ENCODE measurements around the gene NKG7. TPM values are rescaled to one million over a fixed set of nuclear protein-coding genes. Genes with fewer than 3 reads are reported as not detected.

The NKG7 gene
- total RNA-seq, 4 donors from 2014 or later = 1.5 to 4.1 (median 2.4) TPM; not detected in 1

DNA sequence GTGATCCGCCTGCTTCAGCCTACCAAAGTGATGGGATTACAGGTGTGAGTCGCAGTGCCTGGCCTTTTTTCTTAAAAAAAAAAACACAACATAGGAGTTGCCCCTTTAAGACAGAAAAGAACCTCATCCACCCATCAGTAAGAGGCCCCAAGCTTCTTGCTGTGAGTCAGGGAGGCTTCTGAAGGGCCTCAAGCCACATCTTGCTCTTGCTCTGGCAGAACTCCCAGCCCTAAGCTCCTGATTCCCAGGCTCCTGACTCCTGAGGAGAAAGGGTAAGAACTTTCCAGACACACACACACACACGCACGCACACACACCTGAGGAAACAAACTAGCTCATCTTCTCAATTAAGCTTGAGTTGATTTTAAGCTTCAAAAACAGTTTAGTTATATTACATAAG is 13.2 kb downstream of the NKG7 start:
- Histone ChIP-seq H3K27ac (replicated peaks in 1 of 4) (peak overlapping the region; percentile 55 to 95 (median 66)), H3K9me3 (no peaks in the 10 kb centered on the region), H3K27me3 (no peaks in the 10 kb centered on the region), H3K4me1 (peaks cover 26 to 64% (median 43%) of the 10 kb centered on the region in 4 donors), H3K36me3 (peaks cover 0 to under 1% (median 0%) of the 10 kb centered on the region in 4 donors), H3K4me3 (no peak overlapping the region)
- 67% methylated on average over 4 of the region's 4 CpGs for WGBS
- TF ChIP-seq POLR2AphosphoS5 (IDR thresholded peaks at IDR 0.05) (peak; percentile 54 to 86), POLR2A (IDR thresholded peaks at IDR 0.05; ENCODE audit: low read depth) (no peak)
- intact Hi-C loops (cut with DNase I) = no loop called here
- DNase-seq (ENCODE audit: extremely low spot score) = no peak

DNA sequence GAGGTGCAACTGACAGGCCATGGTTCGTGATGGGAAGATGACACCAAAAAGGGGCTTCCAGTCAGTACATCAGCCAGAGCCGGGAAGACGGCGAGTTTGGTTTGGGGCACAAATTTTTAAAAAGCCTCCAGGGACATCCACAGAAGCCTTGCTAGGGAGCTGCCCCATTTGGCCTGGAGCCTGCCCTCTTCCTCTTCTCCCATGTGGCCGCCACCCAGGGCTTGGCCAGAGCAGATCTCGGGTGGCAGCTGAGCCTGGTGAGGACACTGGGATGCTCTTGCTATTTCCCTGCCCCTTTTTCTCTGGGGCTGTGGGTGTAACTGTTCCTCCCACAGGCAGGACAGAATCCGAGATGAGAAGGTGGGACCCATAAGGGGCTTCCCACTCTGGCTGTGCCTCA is 14.5 kb downstream of the NKG7 start:
- no peak for DNase-seq (ENCODE audit: extremely low spot score)
- intact Hi-C loops (cut with DNase I) = no loop called here
- Histone ChIP-seq H3K27me3 (no peaks in the 10 kb centered on the region), H3K4me3 (no peak overlapping the region), H3K9me3 (no peaks in the 10 kb centered on the region), H3K36me3 (peaks cover 0 to 4% (median 2%) of the 10 kb centered on the region in 4 donors), H3K4me1 (peaks cover 16 to 55% (median 32%) of the 10 kb centered on the region in 4 donors), H3K27ac (replicated peaks in 1 of 4) (peak overlapping the region in 1 of 4 donors; percentile 95)
- TF ChIP-seq EP300 (IDR thresholded peaks at IDR 0.05) = no peak
- TF ChIP-seq POLR2AphosphoS5 (IDR thresholded peaks at IDR 0.05) = no peak
- no peak for TF ChIP-seq POLR2A (IDR thresholded peaks at IDR 0.05; ENCODE audit: low read depth)
- 88% methylated on average over 7 of the region's 7 CpGs for WGBS

DNA sequence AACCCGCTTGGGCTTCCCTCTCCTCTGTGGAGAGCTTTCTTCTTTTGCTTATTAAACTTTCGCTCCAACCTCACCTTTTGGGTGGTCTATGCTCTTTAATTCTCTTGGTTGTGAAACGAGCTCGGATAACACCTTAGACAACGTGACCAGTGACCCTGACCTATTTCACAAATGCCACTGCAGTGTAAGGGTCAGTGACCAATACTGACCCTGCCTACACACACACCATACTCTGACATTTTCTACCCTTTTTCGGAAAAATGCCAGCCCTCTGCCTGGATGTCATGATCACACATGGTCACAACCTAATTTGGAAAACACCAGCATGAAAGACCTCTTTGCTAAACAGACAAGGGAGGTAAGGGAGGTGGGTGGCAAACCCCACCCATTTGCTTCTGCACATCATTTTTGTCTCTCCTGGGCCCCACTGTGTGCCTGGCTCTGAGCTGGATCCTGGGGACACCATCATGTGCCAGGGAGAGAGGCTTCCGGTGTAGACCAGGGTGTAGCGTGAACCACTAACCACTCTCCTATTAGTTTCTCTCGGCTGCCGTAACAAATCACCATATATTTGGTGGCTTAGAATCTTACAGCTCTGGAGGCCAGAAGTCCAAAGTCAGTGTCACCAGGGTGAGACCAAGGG is 16.2 kb downstream of the NKG7 start:
- no peak overlapping the region for H3K27ac ChIP-seq (replicated peaks in 1 of 4)
- peaks cover 7 to 38% (median 19%) of the 10 kb centered on the region in 4 donors for H3K4me1 ChIP-seq
- no peak for DNase-seq (ENCODE audit: extremely low spot score)
- WGBS = 94% methylated on average over 10 of the region's 10 CpGs
- TF ChIP-seq POLR2AphosphoS5 (IDR thresholded peaks at IDR 0.05) = no peak
- no peak for TF ChIP-seq POLR2A (IDR thresholded peaks at IDR 0.05; ENCODE audit: low read depth)
- TF ChIP-seq, protein P1, sequence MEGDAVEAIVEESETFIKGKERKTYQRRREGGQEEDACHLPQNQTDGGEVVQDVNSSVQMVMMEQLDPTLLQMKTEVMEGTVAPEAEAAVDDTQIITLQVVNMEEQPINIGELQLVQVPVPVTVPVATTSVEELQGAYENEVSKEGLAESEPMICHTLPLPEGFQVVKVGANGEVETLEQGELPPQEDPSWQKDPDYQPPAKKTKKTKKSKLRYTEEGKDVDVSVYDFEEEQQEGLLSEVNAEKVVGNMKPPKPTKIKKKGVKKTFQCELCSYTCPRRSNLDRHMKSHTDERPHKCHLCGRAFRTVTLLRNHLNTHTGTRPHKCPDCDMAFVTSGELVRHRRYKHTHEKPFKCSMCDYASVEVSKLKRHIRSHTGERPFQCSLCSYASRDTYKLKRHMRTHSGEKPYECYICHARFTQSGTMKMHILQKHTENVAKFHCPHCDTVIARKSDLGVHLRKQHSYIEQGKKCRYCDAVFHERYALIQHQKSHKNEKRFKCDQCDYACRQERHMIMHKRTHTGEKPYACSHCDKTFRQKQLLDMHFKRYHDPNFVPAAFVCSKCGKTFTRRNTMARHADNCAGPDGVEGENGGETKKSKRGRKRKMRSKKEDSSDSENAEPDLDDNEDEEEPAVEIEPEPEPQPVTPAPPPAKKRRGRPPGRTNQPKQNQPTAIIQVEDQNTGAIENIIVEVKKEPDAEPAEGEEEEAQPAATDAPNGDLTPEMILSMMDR (IDR thresholded peaks at IDR 0.05) = no peak
- TF ChIP-seq EP300 (IDR thresholded peaks at IDR 0.05) = no peak
- peaks cover 1 to 21% (median 18%) of the 10 kb centered on the region in 4 donors for H3K36me3 ChIP-seq
- no peaks in the 10 kb centered on the region for H3K9me3 ChIP-seq
- H3K4me3 ChIP-seq = no peak overlapping the region
- H3K27me3 ChIP-seq = no peaks in the 10 kb centered on the region
- intact Hi-C loops (cut with DNase I) = no loop called here

DNA sequence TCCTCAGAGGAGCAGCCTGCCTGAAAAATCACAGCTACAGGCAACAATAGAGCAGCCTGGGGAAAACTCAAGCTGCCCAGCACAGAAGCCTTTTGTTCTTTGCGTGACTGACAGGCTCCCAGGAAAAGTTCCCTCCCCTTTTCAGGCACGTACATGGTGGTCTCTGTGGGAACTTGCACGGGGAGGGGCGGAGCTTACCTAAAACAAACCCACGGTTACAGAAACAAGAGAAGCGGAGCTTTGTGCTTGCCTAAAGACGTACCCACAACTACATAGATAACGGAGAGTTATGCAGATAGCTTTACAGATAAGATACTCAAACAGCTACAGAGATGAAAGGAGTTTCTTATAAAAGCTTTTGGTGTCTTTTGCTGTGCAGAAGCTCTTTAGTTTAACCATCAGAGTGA is 17.7 kb downstream of the NKG7 start:
- DNase-seq (ENCODE audit: extremely low spot score) = no peak
- no peaks in the 10 kb centered on the region for H3K27me3 ChIP-seq
- WGBS = 59% methylated on average over 8 of the region's 8 CpGs
- TF ChIP-seq, protein P1 (IDR thresholded peaks at IDR 0.05) = no peak
- H3K4me3 ChIP-seq = no peak overlapping the region
- H3K9me3 ChIP-seq = no peaks in the 10 kb centered on the region
- peaks cover 7 to 33% (median 19%) of the 10 kb centered on the region in 4 donors for H3K4me1 ChIP-seq
- no peak overlapping the region for H3K27ac ChIP-seq (replicated peaks in 1 of 4)
- intact Hi-C loops (cut with DNase I) = no loop called here
- peaks cover 7 to 36% (median 33%) of the 10 kb centered on the region in 4 donors for H3K36me3 ChIP-seq

DNA sequence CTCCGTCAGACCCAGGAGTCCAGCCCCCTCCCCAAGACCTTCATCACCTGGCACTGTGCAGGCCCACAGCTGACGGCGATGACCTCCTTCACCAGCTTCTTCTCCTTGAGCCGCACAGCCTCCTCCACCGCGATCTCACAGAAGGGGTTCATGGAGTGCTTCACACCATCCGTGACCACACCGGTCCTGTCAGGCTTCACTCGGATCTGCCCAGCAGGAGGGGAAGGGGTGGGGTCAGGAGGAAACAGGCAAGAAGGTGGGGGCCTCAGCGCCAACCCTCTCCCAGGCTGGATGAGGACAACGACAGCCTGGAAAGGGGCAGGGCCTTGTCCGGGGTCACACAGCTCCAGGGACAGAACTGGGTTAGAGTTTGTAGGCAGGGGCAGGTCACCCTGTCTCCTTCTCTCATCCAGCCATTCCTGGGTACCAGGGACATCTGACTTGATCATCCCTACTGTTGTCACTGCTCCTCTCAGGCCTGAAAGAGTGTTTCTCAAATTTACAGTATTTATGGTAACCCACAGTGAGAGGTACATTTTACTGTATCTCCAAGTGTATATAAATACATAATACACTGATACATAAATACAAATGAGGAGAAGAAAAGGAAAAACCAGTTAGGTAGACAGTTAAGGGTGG is 18.2 kb downstream of the NKG7 start:
- intact Hi-C loops (cut with DNase I) = no loop called here
- 64% methylated on average over 10 of the region's 12 CpGs for WGBS
- Histone ChIP-seq H3K27ac (replicated peaks in 1 of 4) (no peak overlapping the region), H3K9me3 (no peaks in the 10 kb centered on the region), H3K36me3 (peaks cover 11 to 41% (median 38%) of the 10 kb centered on the region in 4 donors), H3K4me3 (no peak overlapping the region), H3K27me3 (no peaks in the 10 kb centered on the region), H3K4me1 (peaks cover 7 to 28% (median 14%) of the 10 kb centered on the region in 4 donors)
- no peak for DNase-seq (ENCODE audit: extremely low spot score)
- TF ChIP-seq POLR2A (IDR thresholded peaks at IDR 0.05; ENCODE audit: low read depth) = no peak
- TF ChIP-seq, protein P1 (IDR thresholded peaks at IDR 0.05) = no peak
